Activated CD8-positive, alpha-beta memory T cell treated with anti-CD3 and anti-CD28 coated beads, Interleukin-2, amount 50 U/mL, for 24 hours (primary cell): ENCODE data around the gene POF1B.
"Not testable (repeated sequence)": the region's sequence is repeated elsewhere in the genome, so short reads cannot be mapped to it uniquely, and the experiment has no call there.

Experiments
- DNase-seq: peaks from one replicate; pipeline ENCODE4 v3.0.0-alpha.2; 2020; ENCODE audit errors: extremely low read depth

POF1B gene, protein sequence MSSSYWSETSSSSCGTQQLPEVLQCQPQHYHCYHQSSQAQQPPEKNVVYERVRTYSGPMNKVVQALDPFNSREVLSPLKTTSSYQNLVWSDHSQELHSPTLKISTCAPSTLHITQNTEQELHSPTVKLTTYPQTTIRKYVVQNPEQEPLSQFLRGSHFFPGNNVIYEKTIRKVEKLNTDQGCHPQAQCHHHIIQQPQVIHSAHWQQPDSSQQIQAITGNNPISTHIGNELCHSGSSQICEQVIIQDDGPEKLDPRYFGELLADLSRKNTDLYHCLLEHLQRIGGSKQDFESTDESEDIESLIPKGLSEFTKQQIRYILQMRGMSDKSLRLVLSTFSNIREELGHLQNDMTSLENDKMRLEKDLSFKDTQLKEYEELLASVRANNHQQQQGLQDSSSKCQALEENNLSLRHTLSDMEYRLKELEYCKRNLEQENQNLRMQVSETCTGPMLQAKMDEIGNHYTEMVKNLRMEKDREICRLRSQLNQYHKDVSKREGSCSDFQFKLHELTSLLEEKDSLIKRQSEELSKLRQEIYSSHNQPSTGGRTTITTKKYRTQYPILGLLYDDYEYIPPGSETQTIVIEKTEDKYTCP

DNA sequence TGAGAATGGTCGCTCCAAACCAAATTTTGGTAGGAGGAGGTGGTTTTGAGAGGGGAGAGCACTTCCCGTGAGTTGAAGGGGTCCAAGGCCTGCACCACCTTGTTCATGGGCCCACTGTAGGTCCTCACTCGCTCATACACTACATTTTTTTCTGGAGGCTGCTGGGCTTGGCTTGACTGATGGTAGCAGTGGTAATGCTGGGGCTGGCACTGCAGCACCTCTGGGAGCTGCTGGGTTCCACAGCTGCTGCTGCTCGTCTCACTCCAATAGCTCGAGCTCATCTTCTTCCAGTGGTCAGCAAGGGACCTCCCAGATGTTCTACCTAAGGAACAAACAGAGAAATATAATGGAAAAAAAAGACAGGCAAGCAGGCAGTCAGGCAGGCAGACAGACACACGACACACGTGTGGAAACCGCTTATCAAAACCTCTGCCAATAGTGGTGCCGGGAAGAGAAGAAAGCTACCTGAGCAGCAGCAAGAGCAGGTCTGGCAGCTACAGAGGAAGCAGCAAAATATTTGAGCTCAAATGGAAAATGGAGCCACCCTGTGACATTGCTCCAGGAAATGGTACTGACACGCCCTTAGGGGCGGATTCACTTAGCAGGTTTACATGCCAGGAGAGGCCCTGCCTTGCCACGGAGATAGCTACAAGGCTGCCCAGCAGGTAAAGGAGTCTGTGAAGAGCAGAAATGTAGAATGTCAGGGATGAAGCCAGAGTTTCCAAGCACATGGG is at the start of gene POF1B:
POF1B (minus strand) TSS at position 492 of the 734 bp plus-strand sequence; CDS start at position 281, 211 bp downstream.
- DNase-seq = no peak

DNA sequence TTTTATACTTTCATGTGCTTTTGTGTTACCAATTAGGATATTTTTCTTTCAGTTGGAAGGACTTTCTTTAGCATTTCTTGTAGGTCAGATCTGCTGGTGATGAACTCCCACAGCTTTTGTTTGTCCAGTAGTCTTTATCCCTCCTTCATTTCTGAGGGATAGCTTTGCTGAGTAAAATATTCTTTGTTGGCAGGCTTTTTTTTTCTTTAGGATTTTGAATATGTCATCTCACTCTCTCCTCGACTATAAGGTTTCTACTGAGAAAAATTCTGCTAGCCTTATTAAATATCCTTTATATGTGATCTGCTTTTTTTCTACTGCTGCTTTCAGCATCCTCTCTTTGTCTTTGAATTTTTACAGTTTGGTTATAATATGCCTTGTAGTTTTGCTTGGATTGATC is 49.6 kb upstream of the POF1B start:
- no peak for DNase-seq

GRCh38 chrX:85419293-85419692 is 39.8 kb upstream of the POF1B start:
- DNase-seq = no peak

- DNase-seq = no peak
Observed at GRCh38 chrX:85391878-85392238, 12.4 kb upstream of the POF1B start.

GRCh38 chrX:85391185-85391877 is 11.9 kb upstream of the POF1B start:
- no peak for DNase-seq

GRCh38 chrX:85381602-85382001 is 2.1 kb upstream of the POF1B start:
- no peak for DNase-seq

DNA sequence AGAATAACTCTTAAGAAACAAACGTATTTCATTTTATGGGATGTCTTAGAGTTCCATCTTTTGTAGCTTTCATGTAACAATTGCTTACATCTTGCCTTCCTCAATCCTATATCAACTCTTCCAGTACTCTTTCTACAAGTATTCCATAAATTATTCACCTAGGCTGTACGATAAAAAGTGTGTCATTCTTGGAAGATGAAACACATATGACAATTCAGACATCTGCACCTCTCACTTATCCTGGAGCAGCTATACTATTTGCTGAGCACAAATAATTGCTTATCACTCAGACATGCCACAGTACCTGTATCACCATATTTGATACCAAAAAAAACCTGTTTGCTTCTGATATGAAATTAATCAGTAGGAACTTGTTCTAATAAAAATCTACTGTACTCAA is 1.0 kb downstream of the POF1B start:
- no peak for DNase-seq

- DNase-seq = no peak
Observed at GRCh38 chrX:85375333-85375738, 4.1 kb downstream of the POF1B start.

GRCh38 chrX:85365370-85365995 is 14.0 kb downstream of the POF1B start:
- DNase-seq = no peak

- no peak for DNase-seq
Observed at GRCh38 chrX:85359051-85359450, 20.4 kb downstream of the POF1B start.

DNA sequence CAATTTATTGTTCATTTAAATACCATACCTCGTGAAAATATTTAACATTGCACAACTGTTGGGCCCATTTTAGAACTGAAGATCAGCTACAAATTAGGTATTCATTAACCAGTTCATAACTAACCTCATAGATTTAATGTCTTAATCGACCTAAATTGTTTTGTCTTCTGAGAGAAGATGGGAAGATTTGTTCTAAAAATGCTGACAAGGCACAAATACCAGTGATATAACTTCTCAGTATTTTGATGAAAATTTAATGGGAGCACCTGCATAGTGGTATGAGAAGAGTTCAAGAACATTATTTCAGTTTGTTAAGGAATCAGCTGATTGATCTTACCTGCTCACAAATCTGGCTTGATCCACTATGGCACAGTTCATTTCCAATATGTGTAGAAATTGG is 33.9 kb downstream of the POF1B start:
- DNase-seq = no peak

DNA sequence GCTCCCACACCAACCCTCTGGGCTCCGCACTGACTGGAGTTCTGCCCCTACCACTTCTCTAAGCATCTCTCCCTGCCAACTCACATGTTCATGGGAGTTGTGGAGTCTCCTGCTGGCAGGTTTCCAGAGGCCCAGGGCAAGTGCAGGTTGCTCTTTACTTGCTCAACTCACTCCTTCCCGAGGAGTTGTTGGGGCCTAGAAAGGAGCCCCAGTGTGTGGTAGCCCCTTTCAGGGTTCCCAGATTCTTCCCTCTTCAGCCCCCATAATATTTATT is 52.5 kb downstream of the POF1B start:
- DNase-seq = no peak

- no peak for DNase-seq
Observed at GRCh38 chrX:85326234-85327059, 53.0 kb downstream of the POF1B start.

GRCh38 chrX:85311348-85311747 is 68.1 kb downstream of the POF1B start:
- not testable (repeated sequence) for DNase-seq

DNA sequence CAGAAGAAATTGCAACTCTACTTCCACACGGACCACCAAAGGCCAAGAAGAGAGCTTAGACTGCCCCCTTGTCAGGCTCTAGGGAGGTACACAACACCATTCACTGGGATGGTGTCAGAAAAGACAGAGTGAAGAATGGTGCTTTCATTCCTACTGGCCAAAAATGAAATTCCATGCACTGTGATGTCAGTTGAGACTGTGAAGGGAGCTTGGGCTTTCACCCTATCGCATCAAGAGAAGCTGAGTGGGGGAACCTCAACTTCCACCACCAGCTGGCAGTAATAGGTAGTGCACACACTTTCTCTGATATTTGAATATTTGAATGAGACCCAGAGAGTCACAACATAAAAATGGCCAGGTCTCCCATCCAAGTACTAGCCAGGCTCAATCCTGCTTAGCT is 69.7 kb downstream of the POF1B start:
- DNase-seq = no peak

DNA sequence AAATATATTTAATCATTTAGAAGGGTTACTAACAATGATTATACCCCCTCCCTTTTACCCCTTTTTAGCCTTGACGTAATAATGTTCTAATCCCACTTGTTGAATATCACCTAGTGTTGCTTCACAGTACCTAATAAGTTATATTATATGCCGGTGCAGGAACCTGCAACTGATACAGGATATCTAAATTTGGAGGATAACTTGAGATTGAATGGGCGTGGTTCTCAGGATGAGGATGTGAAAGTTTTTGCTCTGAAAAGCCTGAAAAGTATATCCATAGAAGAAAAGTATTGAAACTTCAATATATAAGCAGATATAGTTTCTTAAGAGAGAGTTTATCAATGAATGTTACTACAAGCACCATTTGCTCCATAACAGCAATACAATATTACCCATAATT is 75.9 kb downstream of the POF1B start:
- no peak for DNase-seq

DNA sequence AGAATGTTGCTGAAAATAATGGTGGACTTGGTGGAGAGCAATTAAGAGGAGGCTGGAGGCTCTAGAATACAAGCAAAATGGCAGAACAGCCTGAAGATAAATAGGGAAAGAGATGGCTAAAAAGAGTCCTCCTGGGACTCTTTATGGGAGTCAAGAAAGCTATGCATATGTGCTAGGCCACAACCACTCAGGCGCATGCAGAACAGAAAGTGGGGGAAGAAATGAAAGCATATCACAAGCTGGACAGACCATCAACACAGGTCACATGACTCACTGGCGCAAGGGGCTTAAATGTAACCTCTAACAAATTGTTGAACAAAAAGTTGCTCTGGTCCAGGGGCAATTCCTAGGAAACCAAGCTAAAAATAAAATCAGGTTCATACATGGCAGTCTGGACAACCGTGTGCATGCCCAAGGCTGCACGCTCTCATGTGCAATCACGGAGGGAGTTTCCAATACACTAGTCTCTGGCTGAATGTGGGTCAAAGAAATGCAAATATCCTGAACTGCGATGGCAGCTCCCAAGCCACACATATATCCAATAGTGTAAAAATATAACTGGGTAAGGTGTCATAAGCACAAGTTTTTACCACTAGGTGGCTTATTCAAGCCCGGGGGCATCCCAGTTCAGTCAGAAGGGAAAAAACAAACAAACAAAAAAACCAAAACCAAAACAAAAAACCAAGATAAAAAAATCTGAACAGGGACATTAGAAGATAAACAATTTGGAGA is 90.3 kb downstream of the POF1B start:
- no peak for DNase-seq

DNA sequence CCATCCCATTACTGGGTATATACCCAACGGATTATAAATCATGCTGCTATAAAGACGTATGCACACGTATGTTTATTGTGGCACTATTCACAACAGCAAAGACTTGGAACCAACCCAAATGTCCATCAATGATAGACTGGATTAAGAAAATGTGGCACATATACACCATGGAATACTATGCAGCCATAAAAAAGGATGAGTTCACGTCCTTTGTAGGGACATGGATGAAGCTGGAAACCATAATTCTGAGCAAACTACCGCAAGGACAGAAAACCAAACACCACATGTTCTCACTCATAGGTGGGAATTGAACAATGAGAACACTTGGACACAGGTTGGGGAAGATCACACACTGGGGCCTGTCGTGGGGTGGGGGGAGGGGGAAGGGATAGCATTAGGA is 94.2 kb downstream of the POF1B start:
- not testable (repeated sequence) for DNase-seq

DNA sequence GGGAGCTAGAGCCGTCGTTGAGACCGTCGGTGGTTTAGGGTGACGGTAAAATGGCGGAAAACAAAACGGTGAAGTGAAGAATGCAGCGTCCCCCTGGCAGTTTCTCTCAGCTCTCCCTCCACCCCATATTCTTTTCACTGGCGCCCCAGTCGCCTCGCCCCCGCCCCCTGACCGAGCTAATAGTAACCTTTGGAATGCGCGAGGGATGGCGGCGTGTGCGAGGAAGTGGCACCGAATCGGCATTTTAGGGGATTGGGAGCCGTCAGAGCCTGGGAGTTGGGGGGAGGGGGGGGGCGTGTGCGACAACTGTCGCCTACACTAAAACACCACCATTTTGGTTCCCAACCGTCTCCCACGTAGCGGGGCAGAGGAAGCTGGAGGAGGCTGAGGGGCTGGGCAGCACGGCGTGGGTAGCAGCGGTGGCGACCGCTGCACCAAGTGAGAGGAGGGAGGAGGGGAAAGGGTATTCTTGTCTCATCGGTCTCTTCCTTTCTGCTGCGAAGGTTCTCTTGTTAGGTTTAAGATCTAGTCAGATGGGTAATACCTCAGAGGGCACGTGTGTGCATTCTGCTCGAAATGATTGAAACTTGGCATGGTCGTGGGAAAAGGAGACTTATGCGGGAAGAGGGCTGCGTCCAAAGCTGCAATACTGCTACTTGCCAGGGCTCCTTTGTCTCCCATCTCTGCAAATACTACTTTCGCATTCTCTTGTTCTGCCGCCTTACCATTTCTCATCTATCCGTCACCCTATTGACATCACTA is 134.8 kb downstream of the POF1B start:
- DNase-seq = no peak
